SKM-1 (cell line): Measurements from ENCODE around the gene HOXD1.

Experiments
- DNase-seq: peaks from one replicate; lab custom pipeline; 2025; ENCODE audit not compliant: unreplicated experiment; lab: John Stamatoyannopoulos, UW

HOXD1 gene

DNA sequence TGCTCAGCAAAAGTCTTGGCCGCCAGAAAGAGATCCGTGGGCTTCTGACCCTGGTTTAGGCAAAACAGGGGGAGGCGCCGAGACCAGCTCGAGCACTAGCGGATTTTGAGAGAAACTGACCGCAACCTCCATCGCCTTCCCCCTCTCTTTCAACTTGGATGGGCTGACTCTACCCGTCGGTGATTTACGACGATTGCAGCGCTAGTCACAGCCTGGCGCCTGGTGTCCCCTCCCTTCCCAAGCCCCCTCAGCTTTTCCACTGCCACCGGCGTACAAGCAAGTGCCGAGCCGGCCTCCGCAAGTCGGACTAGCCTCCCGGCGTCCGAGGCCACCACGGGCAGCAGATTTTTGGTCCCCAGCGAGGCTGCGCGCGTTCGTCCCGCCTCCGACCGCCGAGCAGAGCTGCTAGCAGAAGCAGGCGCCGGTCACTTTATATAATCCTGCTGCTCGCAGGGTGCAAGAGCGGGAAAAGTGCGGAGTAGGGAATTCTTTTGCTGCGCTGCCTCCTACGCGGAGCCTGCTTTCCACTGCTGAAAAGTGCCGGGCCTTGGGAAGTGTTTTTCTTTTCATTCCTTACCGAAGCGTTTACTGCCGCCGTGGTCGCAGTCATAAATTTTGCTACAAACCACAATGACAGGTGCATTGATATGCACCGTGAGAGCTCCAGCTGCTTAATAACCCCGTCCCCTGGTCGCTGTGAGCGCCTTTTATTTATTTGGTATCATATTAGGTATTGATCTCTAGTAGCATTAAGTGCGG, 23.7 kb upstream of the HOXD1 start:
- no peak for DNase-seq

DNA sequence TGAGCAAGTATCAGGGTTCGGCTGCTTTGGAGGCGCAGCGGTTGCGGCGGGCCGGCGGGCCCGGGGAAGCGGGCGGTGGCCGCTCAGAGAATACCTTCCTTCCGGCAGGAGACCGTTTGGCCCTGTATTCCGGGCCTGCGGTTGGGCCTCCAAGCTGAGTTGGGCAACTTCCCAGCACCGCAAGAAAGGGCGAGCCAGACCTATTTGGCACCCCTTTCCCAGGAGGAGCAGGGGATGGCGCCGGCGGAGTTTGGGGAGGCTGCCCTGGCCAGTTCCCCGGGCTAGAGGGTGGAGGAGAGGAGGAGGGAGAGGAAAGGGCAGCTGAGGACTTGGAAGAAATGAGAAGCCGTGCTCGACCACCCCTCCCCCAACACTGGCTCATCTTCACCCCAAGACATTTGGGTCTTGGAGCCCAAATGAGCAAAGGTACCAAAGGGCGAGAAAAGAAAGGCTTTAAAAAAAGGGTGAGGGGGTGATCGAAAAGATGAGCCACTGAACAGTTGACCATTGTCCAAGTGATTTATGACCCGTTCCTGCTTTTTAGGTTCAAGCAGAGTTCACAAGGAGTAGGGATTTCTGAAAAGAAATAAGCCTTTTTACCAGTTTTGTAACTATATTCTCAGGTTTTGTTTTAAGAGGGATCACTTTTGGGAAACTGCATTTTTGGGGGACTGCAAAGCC, 23.0 kb upstream of the HOXD1 start:
- no peak for DNase-seq

DNA sequence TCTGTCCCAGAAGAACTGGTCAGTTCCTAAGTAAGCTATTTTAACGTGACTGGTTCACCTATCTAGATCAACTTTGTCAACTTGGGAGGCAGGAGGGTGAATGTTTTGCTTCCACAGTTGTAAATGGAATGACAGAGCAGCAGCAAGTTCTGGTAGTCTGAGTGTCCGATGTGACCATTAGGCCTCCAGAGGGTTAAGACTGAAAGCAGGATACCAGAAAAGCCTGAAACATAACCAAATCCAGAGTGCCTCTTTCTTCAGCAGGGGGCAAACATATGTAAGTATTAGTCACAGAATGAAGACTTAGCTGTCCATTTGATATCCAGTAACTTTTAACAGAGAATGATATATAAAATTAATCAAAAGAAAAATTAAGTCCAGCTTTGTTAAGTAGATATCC, 22.2 kb upstream of the HOXD1 start:
- no peak for DNase-seq

DNA sequence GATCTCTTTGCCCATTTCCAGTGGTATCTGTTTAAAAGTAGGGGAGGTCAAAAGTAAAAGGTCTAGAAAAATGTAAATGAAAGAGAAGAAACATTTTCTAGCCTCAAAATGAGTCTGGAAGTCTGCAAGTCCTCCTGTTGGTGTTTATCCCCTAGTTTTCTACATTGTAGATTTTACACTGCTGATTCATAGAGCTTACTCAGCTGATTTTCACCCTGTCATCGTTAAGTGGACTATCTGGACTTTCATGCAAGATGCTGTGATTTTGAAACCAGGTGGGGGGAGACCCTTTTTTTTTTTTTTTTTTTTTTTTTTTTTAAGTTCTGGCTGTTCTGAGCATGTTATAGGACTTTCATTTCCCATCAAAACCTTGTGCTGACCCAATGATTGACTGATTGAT, 21.1 kb upstream of the HOXD1 start:
- no peak for DNase-seq

DNA sequence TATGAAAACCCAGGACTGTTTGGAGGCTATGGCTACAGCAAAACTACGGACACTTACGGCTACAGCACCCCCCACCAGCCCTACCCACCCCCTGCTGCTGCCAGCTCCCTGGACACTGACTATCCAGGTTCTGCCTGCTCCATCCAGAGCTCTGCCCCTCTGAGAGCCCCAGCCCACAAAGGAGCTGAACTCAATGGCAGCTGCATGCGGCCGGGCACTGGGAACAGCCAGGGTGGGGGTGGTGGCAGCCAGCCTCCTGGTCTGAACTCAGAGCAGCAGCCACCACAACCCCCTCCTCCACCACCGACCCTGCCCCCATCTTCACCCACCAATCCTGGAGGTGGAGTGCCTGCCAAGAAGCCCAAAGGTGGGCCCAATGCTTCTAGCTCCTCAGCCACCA, 19.3 kb upstream of the HOXD1 start:
- no peak for DNase-seq

- DNase-seq, result no peak
These were observed 18.8 kb upstream of the HOXD1 start for GRCh38 chr2:176169711-176170110.

- no peak for DNase-seq
These were observed 17.7 kb upstream of the HOXD1 start for GRCh38 chr2:176170602-176171305.

GRCh38 chr2:176171351-176172006, 17.0 kb upstream of the HOXD1 start:
- DNase-seq, result no peak

GRCh38 chr2:176172007-176172894, 16.2 kb upstream of the HOXD1 start:
- no peak for DNase-seq

DNA sequence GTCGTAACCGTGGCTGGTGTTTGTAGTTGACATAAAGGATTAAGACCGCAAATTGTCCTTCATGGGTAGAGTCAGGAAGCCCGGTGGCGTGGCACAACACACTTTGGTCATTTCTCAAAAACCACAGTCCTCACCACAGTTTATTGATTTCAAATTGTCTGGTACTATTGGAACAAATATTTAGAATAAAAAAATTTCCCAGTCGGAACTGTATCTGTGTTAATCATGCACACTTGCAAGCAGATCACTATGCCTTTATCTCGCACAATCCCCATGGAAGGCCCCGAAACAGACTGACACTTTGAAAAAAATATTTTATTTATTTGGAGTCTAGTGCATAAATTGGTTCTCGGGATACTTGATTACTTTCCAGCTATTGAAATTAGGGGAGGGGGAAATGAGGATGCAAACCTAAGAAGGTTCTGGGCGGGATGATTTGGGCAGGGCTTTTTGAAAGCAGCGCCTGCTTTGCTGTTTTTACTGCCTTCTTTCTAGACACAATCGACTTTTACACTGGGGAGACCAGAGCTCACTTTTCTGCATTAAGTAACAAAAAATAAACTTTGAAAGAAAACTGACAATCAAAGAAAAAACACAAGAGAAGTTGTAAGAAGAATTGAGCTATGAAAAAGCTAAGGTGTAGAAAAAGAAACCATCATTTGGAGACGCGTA, 15.4 kb upstream of the HOXD1 start:
- no peak for DNase-seq

- no peak for DNase-seq
These were observed 14.7 kb upstream of the HOXD1 start for GRCh38 chr2:176173567-176174381.

DNA sequence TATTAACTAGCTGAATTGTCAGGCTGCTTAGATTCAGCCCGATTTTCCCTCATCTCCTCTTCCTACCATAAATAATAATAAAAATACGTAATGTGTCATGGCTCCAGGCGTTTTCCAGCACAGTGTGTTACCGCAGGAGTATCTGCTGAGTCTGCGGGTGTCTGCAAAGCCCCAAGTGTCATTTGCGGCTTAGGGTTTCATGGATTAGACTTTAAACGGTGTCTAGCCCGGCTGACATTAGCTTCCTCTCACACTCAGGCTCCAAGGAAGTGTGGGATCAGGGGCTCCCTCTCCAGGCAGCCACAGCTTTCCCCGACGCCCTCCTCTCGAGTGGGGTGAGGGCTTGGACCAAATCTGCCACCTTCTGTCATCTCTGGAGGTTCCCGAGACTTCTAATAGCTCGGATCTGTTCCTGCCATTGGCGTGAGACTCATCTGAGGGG, 14.1 kb upstream of the HOXD1 start:
- DNase-seq, result no peak

DNA sequence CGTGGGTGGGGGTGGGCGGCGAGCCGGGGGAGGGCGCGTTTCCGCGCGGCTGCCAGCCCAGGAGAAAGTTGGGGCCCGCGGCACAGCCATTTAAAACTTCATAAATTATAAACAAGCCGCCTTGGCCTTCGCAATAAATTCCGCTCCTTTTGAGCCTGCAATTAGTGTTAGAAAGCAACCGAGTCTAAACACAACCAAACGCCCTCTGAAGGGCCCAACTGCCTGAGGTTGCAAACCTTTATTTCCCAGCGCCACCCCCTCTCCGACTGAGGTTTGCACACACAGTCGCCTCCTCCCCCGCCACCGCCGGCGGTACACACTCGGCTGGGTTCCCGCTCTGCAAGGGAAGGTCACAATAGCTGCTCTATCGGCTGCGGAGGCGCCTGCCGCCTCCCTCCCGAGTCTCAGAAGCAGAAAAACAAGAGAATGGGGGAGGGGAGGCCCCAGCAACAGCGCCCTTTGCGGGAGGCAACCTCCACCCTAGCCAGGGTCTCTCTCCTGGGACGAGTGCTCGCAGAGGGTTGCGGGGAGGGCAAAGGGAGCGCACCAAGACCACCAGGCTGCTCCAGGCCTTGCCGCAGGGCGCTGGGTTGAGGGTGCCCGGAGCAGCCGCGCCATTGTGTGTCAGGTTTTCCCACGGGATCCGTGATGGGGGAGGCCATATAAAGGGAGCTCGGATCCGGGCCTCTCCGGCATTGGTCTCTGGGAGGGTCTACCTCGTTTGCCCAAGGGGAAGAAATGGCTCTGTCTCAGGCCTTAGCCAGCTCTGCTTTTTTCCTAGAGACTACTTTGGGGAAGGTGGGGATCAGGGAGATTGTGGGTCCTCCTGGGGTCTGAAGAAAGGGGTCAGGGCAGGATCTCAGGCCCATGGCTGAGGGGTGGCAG, 13.4 kb upstream of the HOXD1 start:
- no peak for DNase-seq

DNA sequence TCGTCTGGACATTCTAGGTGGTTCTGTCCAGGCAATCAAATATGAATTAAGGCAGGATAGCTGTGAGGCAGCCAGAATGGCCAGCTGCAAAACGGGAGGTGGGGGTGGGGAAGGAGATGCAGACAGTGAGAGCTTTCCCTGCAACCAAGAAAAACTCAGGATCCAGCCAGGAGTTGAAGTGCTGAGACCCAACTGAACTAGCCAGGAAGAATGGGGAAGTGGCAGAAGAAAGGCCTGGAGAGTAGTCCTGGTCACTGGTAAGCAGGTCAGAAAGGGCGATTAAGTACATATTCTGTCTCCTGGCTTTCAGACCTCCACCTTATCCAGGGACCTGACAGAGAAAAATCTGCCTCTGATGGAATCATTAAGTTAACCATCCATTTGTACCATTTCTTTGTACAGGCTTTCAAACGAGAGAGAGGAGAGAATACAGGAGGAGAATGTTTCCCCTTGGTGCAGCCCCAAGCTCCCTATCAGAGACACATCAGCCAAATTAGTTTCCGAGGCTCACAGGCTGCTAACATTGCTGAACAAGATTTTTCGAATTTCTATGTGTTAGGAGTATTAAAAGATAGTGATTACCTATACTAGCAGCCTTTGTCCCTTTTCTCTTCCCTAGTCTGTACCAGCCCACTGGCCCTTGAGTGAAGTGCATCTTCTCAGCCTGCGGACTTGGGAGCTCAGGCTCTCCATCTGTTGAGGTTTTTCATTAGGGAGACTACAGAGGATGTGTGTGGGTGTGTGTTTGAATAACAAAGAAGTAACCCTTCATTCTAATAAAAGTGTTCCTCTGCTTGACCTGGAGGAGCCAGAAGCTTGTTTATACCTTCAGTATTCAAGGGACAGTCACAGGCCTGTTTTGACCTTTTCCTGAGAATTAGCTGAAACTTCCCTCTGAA, 12.5 kb upstream of the HOXD1 start:
- DNase-seq, result no peak

GRCh38 chr2:176177580-176178037, 10.9 kb upstream of the HOXD1 start:
- DNase-seq, result no peak

DNA sequence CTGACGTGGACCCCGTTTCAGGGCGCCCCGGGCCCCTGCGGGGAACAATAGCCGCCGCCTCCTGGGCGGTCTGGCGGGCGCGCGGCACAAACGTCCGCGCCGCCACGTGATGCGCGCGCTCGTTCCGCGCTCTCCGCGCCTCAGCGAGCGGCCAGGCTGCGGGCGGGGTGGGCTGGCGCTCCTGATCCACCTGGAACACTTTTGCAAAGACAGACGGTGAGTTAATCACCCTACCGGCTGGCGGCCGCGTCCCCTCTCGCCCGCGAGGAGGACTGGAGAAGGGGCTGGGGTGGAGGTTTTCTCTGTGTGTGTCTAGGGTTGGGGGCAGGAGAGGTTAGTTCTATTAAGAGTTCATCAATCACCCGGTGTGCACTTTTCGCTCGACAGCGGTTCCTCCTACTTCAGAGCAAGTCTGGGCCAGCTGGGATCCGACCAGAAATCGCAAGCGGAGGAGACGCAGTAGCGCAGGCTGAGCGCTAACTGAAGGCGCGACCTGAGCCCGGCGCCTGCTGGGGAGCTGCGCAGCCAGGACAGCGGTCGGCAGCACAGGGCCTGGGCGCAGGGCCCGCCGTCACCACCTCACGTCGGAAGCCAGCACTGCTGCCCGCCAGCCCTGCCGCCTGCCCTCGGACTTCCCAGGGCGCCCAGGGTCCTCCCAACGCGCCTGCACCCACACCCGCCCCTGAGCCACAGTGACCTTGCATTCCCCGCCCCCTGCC, 10.3 kb upstream of the HOXD1 start:
- no peak for DNase-seq
